Epithelial cell of esophagus (primary cell): Measurements from ENCODE around the gene AADAT.
"Not testable (repeated sequence)": the region's sequence is repeated elsewhere in the genome, so short reads cannot be mapped to it uniquely, and the experiment has no call there.

Experiments
- DNase-seq: peaks from one replicate; pipeline ENCODE4 v3.0.0; 2010; ENCODE audit warnings: low read depth
- H3K4me3 ChIP-seq: 2 replicates; pipeline ENCODE4 v1.5.1; 2011; ENCODE audit warnings: mild to moderate bottlenecking, low read length, control low read depth
- TF ChIP-seq, protein P1 (sequence below): IDR thresholded peaks from 2 replicates; pipeline ENCODE4 v1.5.1; 2011; ENCODE audit warnings: low read depth, mild to moderate bottlenecking, low read length, control low read depth, inconsistent platforms; ENCODE audit not compliant: insufficient read depth; ENCODE audit errors: missing control alignments

Gene AADAT

DNA sequence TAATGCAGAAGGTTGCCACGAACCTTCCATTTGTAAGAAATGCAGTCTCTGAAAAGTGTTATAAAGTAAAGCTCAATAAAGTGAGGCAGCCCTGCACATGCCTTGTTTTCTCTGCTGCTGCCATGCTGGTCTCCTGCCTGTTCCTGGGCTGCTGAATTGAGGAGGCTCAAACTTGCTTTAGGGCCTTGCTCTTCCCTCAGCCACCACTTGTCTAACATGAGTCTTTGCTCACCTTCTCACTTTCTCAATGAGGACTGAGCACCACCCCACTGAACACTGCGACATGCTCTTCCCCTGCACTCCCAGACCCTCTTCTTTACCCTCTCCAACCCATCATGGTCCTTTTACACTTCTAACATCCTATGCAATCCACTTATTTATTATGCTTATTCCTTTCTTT, 38.4 kb downstream of the AADAT start:
- TF ChIP-seq, protein P1, sequence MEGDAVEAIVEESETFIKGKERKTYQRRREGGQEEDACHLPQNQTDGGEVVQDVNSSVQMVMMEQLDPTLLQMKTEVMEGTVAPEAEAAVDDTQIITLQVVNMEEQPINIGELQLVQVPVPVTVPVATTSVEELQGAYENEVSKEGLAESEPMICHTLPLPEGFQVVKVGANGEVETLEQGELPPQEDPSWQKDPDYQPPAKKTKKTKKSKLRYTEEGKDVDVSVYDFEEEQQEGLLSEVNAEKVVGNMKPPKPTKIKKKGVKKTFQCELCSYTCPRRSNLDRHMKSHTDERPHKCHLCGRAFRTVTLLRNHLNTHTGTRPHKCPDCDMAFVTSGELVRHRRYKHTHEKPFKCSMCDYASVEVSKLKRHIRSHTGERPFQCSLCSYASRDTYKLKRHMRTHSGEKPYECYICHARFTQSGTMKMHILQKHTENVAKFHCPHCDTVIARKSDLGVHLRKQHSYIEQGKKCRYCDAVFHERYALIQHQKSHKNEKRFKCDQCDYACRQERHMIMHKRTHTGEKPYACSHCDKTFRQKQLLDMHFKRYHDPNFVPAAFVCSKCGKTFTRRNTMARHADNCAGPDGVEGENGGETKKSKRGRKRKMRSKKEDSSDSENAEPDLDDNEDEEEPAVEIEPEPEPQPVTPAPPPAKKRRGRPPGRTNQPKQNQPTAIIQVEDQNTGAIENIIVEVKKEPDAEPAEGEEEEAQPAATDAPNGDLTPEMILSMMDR, result no peak

DNA sequence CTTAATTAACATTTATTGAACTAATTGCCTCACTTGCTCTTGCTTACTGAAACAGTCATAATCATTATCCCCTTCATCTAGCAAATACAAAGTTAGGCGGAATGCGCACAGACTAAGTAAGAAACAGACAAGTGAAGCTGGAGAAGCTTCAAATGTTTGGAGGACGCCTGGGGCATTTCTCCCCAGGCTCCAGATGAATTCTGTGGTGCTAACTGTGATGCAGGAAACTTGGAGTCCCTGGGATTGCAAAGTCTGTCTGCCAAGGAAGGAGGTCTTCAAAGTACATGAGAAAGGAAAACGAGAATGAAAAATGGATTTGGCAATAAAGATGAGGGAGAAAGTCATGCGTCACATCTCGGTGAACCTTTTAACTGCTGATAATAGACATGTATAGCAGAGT, 40.0 kb downstream of the AADAT start:
- TF ChIP-seq, protein P1, result no peak
- no peak for DNase-seq
- no peak overlapping the region for H3K4me3 ChIP-seq

More for the DNA sequence above, 38.4 kb downstream of the AADAT start:
- no peak for DNase-seq
- no peak overlapping the region for H3K4me3 ChIP-seq

GRCh38 chr4:170047771-170048354, 41.9 kb downstream of the AADAT start:
- no peak overlapping the region for H3K4me3 ChIP-seq
- peak; percentile 73 for DNase-seq
- TF ChIP-seq, protein P1, result peak; percentile 63

DNA sequence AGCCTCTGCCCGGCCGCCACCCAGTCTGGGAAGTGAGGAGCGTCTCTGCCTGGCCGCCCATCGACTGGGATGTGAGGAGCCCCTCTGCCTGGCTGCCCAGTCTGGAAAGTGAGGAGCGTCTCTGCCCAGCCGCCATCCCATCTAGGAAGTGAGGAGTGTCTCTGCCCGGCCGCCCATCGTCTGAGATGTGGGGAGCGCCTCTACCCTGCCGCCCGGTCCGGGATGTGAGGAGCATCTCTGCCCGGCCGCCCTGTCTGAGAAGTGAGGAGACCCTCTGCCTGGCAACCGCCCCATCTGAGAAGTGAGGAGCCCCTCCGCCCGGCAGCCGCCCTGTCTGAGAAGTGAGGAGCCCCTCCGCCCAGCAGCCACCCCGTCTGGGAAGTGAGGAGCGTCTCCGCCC, 43.6 kb downstream of the AADAT start:
- H3K4me3 ChIP-seq, DNase-seq: not testable (repeated sequence)

- H3K4me3 ChIP-seq, result no peak overlapping the region
- TF ChIP-seq, protein P1, result no peak
- no peak for DNase-seq
These were observed 49.6 kb downstream of the AADAT start for GRCh38 chr4:170040031-170040680.

GRCh38 chr4:170038769-170039168, 51.0 kb downstream of the AADAT start:
- TF ChIP-seq, protein P1, result no peak
- no peak for DNase-seq
- H3K4me3 ChIP-seq, result no peak overlapping the region

DNA sequence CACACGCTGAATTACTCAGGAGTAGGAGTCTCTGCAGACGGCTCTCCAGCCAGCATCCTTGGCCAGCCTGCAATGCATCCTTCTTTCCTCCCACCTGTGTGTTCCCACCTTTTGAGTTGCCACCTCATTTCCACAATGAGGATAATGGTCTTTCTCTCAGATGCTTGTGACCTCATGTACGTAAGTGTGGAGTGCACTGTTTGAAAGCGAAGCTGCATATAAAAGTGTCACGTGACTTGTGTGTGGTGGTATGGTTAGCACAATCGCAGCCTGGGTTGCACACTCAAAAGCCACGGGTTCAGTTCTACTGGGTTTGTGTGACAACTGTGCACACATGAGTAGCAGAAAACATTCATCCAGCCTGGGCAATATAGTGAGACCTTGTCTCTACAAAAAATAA, 51.5 kb downstream of the AADAT start:
- H3K4me3 ChIP-seq, result no peak overlapping the region
- TF ChIP-seq, protein P1, result no peak
- DNase-seq, result no peak
